Subcutaneous abdominal adipose tissue (tissue), 5 donors: ENCODE results near the gene TEX264.
"Not testable (repeated sequence)": the region's sequence is repeated elsewhere in the genome, so short reads cannot be mapped to it uniquely, and the experiment has no call there.

Experiments used
- H3K27ac ChIP-seq: one replicate; pipeline ENCODE4 v1.7.0; 2013; ENCODE audit warnings: low read depth, mild to moderate bottlenecking, inconsistent platforms, low read length, moderate library complexity
- H3K27me3 ChIP-seq, 5 donors: one replicate each; pipeline ENCODE4 v1.7.0; 2013; ENCODE audit warnings: low read length in 5 of 5, inconsistent platforms in 1 of 5; ENCODE audit not compliant: control insufficient read depth in 5 of 5, insufficient read depth in 4 of 5
- H3K36me3 ChIP-seq, 5 donors: one replicate each; pipeline ENCODE4 v1.7.0; 2013; ENCODE audit warnings: low read length in 5 of 5; ENCODE audit not compliant: control insufficient read depth in 5 of 5, insufficient read depth in 5 of 5
- H3K4me1 ChIP-seq, 5 donors: one replicate each; pipeline ENCODE4 v1.7.0; 2013; ENCODE audit warnings: low read length in 5 of 5, mild to moderate bottlenecking in 3 of 5, moderate library complexity in 1 of 5; ENCODE audit not compliant: control insufficient read depth in 5 of 5, insufficient read depth in 5 of 5
- H3K4me3 ChIP-seq, 5 donors: one replicate each; pipeline ENCODE4 v1.7.0; 2013; ENCODE audit warnings: low read length in 5 of 5, low read depth in 1 of 5
- H3K9ac ChIP-seq, 5 donors: one replicate each; pipeline ENCODE4 v1.7.0; 2013; ENCODE audit warnings: low read length in 5 of 5, mild to moderate bottlenecking in 4 of 5, moderate library complexity in 3 of 5
- H3K9me3 ChIP-seq, 5 donors: one replicate each; pipeline ENCODE4 v1.7.0; 2013; ENCODE audit warnings: low read length in 5 of 5; ENCODE audit not compliant: control insufficient read depth in 5 of 5
- donor health status: healthy.
- donor health status: healthy.
- donor health status: healthy.
- donor health status: healthy.
- donor health status: healthy.

The TEX264 gene

GRCh38 chr3:51653409-51653808 lies 17.6 kb upstream of the TEX264 start:
- not testable (repeated sequence) for H3K27ac ChIP-seq, H3K27me3 ChIP-seq, H3K4me1 ChIP-seq, H3K4me3 ChIP-seq, H3K9ac ChIP-seq, H3K9me3 ChIP-seq
- peaks cover 8 to 36% (median 27%) of the 10 kb centered on the region in 5 donors for H3K36me3 ChIP-seq

GRCh38 chr3:51657234-51657633 lies 13.8 kb upstream of the TEX264 start:
- Histone ChIP-seq H3K9ac (no peak overlapping the region), H3K4me3 (no peak overlapping the region), H3K27me3 (no peaks in the 10 kb centered on the region), H3K9me3 (no peaks in the 10 kb centered on the region), H3K27ac (no peak overlapping the region), H3K36me3 (peaks cover 23 to 58% (median 51%) of the 10 kb centered on the region in 5 donors), H3K4me1 (no peaks in the 10 kb centered on the region)

GRCh38 chr3:51659942-51660341 lies 11.1 kb upstream of the TEX264 start:
- no peaks in the 10 kb centered on the region for H3K27me3 ChIP-seq
- no peaks in the 10 kb centered on the region for H3K4me1 ChIP-seq
- H3K27ac ChIP-seq, result no peak overlapping the region
- H3K36me3 ChIP-seq, result peaks cover 23 to 82% (median 62%) of the 10 kb centered on the region in 5 donors
- no peak overlapping the region for H3K9ac ChIP-seq
- no peaks in the 10 kb centered on the region for H3K9me3 ChIP-seq
- no peak overlapping the region for H3K4me3 ChIP-seq

- H3K27ac ChIP-seq, result no peak overlapping the region
- no peak overlapping the region for H3K4me3 ChIP-seq
- H3K9me3 ChIP-seq, result no peaks in the 10 kb centered on the region
- no peak overlapping the region for H3K9ac ChIP-seq
- no peaks in the 10 kb centered on the region for H3K27me3 ChIP-seq
- H3K36me3 ChIP-seq, result peaks cover 23 to 64% (median 46%) of the 10 kb centered on the region in 5 donors
- H3K4me1 ChIP-seq, result peaks cover 0 to 5% (median 0%) of the 10 kb centered on the region in 5 donors
These were observed 8.6 kb upstream of the TEX264 start for GRCh38 chr3:51662456-51662855.

- no peak overlapping the region for H3K27ac ChIP-seq
These were observed 2.3 kb upstream of the TEX264 start for GRCh38 chr3:51668756-51669155.

GRCh38 chr3:51669241-51670052 lies 1.6 kb upstream of the TEX264 start:
- H3K36me3 ChIP-seq, result peaks cover 0 to 8% (median 3%) of the 10 kb centered on the region in 5 donors
- no peak overlapping the region for H3K9ac ChIP-seq
- H3K4me1 ChIP-seq, result peaks cover 2 to 49% (median 34%) of the 10 kb centered on the region in 5 donors
- no peaks in the 10 kb centered on the region for H3K9me3 ChIP-seq
- H3K27ac ChIP-seq, result no peak overlapping the region
- H3K27me3 ChIP-seq, result no peaks in the 10 kb centered on the region
- no peak overlapping the region for H3K4me3 ChIP-seq

More at GRCh38 chr3:51668756-51669155, 2.3 kb upstream of the TEX264 start:
- Histone ChIP-seq H3K9me3 (no peaks in the 10 kb centered on the region), H3K4me3 (no peak overlapping the region), H3K4me1 (peaks cover 2 to 45% (median 34%) of the 10 kb centered on the region in 5 donors), H3K36me3 (peaks cover 0 to 9% (median 0%) of the 10 kb centered on the region in 5 donors), H3K27me3 (no peaks in the 10 kb centered on the region), H3K9ac (no peak overlapping the region)

GRCh38 chr3:51670053-51670822 lies 814 bp upstream of the TEX264 start:
- Histone ChIP-seq H3K4me1 (peaks cover 2 to 48% (median 34%) of the 10 kb centered on the region in 5 donors), H3K27me3 (no peaks in the 10 kb centered on the region), H3K9ac (peak overlapping the region in 3 of 5 donors; percentile 66 to 80 (median 72)), H3K9me3 (no peaks in the 10 kb centered on the region), H3K36me3 (peaks cover 0 to 12% (median 11%) of the 10 kb centered on the region in 5 donors), H3K4me3 (peak overlapping the region; percentile 56 to 88 (median 84)), H3K27ac (peak overlapping the region; percentile 79)

GRCh38 chr3:51671734-51672475 lies 853 bp downstream of the TEX264 start:
- Histone ChIP-seq H3K27ac (peak overlapping the region; percentile 79), H3K4me1 (peaks cover 2 to 46% (median 29%) of the 10 kb centered on the region in 5 donors), H3K9me3 (no peaks in the 10 kb centered on the region)

GRCh38 chr3:51673181-51673801 lies 2.2 kb downstream of the TEX264 start:
- Histone ChIP-seq H3K9ac (peak overlapping the region in 2 of 5 donors; percentile 33 to 36), H3K4me1 (peaks cover 2 to 46% (median 29%) of the 10 kb centered on the region in 5 donors), H3K27ac (no peak overlapping the region), H3K9me3 (no peaks in the 10 kb centered on the region), H3K27me3 (no peaks in the 10 kb centered on the region), H3K36me3 (peaks cover 0 to 43% (median 24%) of the 10 kb centered on the region in 5 donors), H3K4me3 (no peak overlapping the region)

More at GRCh38 chr3:51671734-51672475, 853 bp downstream of the TEX264 start:
- Histone ChIP-seq H3K4me3 (peak overlapping the region; percentile 71 to 88 (median 84)), H3K36me3 (peaks cover 0 to 29% (median 23%) of the 10 kb centered on the region in 5 donors), H3K27me3 (no peaks in the 10 kb centered on the region), H3K9ac (peak overlapping the region in 4 of 5 donors; percentile 74 to 89 (median 80))
